Measurements from ENCODE around the gene BCL2L13.

The BCL2L13 gene

GRCh38 chr22:17726928-17727897 lies 88.7 kb downstream of the BCL2L13 start:
- DNase-seq (ENCODE audit: low read depth, low spot score) = no peak

GRCh38 chr22:17728786-17729185 lies 90.2 kb downstream of the BCL2L13 start:
- DNase-seq (ENCODE audit: low read depth, low spot score) = no peak

- DNase-seq (ENCODE audit: low read depth, low spot score) = no peak
Observed at GRCh38 chr22:17729561-17729960, 91.0 kb downstream of the BCL2L13 start.

GRCh38 chr22:17732251-17732854 lies 93.8 kb downstream of the BCL2L13 start:
- DNase-seq (ENCODE audit: low read depth, low spot score) = no peak

- DNase-seq (ENCODE audit: low read depth, low spot score) = peak; percentile 39
Observed at GRCh38 chr22:17733466-17733865, 94.9 kb downstream of the BCL2L13 start.

- peak; percentile 36 for DNase-seq (ENCODE audit: low read depth, low spot score)
Observed at GRCh38 chr22:17734187-17734586, 95.6 kb downstream of the BCL2L13 start.

GRCh38 chr22:17738386-17739128 lies 100.0 kb downstream of the BCL2L13 start:
- DNase-seq (ENCODE audit: low read depth, low spot score) = no peak

- DNase-seq (ENCODE audit: low read depth, low spot score) = no peak
Observed at GRCh38 chr22:17739196-17739975, 100.8 kb downstream of the BCL2L13 start.

GRCh38 chr22:17741866-17742526 lies 103.4 kb downstream of the BCL2L13 start:
- DNase-seq (ENCODE audit: low read depth, low spot score) = no peak

- DNase-seq (ENCODE audit: low read depth, low spot score) = peak; percentile 82
Observed at GRCh38 chr22:17742527-17742902, 104.0 kb downstream of the BCL2L13 start.

- no peak for DNase-seq (ENCODE audit: low read depth, low spot score)
Observed at GRCh38 chr22:17743661-17744411, 105.3 kb downstream of the BCL2L13 start.

GRCh38 chr22:17744430-17744829 lies 105.9 kb downstream of the BCL2L13 start:
- DNase-seq (ENCODE audit: low read depth, low spot score) = no peak

- no peak for DNase-seq (ENCODE audit: low read depth, low spot score)
Observed at GRCh38 chr22:17746916-17747315, 108.4 kb downstream of the BCL2L13 start.

GRCh38 chr22:17748555-17749353 lies 110.2 kb downstream of the BCL2L13 start:
- no peak for DNase-seq (ENCODE audit: low read depth, low spot score)

GRCh38 chr22:17749605-17750395 lies 111.2 kb downstream of the BCL2L13 start:
- DNase-seq (ENCODE audit: low read depth, low spot score) = no peak

GRCh38 chr22:17751596-17751995 lies 113.0 kb downstream of the BCL2L13 start:
- no peak for DNase-seq (ENCODE audit: low read depth, low spot score)

- DNase-seq (ENCODE audit: low read depth, low spot score) = no peak
Observed at GRCh38 chr22:17753401-17753989, 114.9 kb downstream of the BCL2L13 start.

All from astrocyte of the hippocampus (primary cell).